BJ (cell line): ENCODE measurements around the gene ECE1. TPM values are rescaled to one million over a fixed set of nuclear protein-coding genes. Genes with fewer than 3 reads are reported as not detected.

ENCODE experiments used
- CTCF ChIA-PET: fragments of 350-600 bp; formaldehyde crosslinking; extraction: SDS; loops from one replicate; lab custom pipeline; 2021; ENCODE audit warnings: antibody characterized with exemption, inconsistent platforms; lab: Yijun Ruan, JAX
- POLR2A ChIA-PET: fragments of 300-600 bp; sonication (Branson Sonifier 250); formaldehyde crosslinking; extraction: SDS; loops from one replicate; lab custom pipeline; 2021; ENCODE audit warnings: antibody characterized with exemption; lab: Charles Lee
- DNase-seq: peaks from one replicate; pipeline ENCODE4 v3.0.0-alpha.2; 2011; ENCODE audit warnings: low read depth
- H3K27me3 ChIP-seq: 2 replicates; pipeline ENCODE4 v1.6.0; 2011; ENCODE audit warnings: low read length; ENCODE audit not compliant: control insufficient read depth, insufficient read depth
- H3K36me3 ChIP-seq: 2 replicates; pipeline ENCODE4 v1.5.1; 2011; ENCODE audit warnings: low read length; ENCODE audit not compliant: control insufficient read depth, insufficient read depth
- H3K4me3 ChIP-seq: 2 replicates; pipeline ENCODE4 v1.5.1; 2011; ENCODE audit warnings: low read depth, mild to moderate bottlenecking, control low read depth, low read length
- polyA plus RNA-seq: library from polyadenylated mRNA; depleted of rRNA; stranded (reverse); fragments of >200 nt; gene quantifications from 2 replicates; pipeline ENCODE4 v1.2.3, GENCODE V29; 2011
- TF ChIP-seq, protein P1 (sequence below): IDR thresholded peaks from 2 replicates; pipeline ENCODE4 v1.5.1; 2011; ENCODE audit warnings: low read depth, mild to moderate bottlenecking, control low read depth, inconsistent platforms, low read length, moderate library complexity; ENCODE audit not compliant: insufficient read depth

ECE1 gene
- polyA plus RNA-seq, 1 experiment: 150 TPM

GRCh38 chr1:21257431-21258135 is 32.7 kb downstream of the ECE1 start:
- POLR2A ChIA-PET: no interaction called here
- Histone ChIP-seq H3K36me3 (peaks cover 47% of the 10 kb centered on the region), H3K4me3 (no peak overlapping the region), H3K27me3 (no peaks in the 10 kb centered on the region)
- DNase-seq: no peak
- CTCF ChIA-PET: interaction anchor here (4.4 to 8.5 kb wide), 4 partner anchors 11 to 111 kb away, joined by 45 to 178 read pairs (median 56); no protein-coding TSS in a partner anchor
- TF ChIP-seq, protein P1, sequence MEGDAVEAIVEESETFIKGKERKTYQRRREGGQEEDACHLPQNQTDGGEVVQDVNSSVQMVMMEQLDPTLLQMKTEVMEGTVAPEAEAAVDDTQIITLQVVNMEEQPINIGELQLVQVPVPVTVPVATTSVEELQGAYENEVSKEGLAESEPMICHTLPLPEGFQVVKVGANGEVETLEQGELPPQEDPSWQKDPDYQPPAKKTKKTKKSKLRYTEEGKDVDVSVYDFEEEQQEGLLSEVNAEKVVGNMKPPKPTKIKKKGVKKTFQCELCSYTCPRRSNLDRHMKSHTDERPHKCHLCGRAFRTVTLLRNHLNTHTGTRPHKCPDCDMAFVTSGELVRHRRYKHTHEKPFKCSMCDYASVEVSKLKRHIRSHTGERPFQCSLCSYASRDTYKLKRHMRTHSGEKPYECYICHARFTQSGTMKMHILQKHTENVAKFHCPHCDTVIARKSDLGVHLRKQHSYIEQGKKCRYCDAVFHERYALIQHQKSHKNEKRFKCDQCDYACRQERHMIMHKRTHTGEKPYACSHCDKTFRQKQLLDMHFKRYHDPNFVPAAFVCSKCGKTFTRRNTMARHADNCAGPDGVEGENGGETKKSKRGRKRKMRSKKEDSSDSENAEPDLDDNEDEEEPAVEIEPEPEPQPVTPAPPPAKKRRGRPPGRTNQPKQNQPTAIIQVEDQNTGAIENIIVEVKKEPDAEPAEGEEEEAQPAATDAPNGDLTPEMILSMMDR: no peak

DNA sequence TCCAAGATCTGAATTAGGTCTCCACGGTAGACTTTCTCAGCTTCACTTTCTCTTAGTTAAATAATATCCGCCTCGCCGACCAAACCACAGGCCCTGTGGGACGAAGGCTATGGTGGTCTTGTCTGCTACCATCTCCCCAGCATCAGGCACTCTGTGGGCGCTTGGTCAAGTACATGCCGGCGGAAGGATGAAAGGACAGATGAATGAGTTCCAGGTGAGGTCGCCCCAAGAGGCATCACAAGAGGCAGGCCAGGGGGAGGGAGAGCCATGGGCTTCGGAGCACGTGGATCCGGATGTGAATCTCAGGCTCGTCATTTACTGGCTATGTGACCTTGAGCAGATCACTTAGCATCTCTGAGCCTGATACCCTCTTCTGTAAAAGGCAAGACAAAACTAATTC is 33.5 kb downstream of the ECE1 start:
- peaks cover 48% of the 10 kb centered on the region for H3K36me3 ChIP-seq
- CTCF ChIA-PET: interaction anchor here (2.6 to 8.5 kb wide), 7 partner anchors 11 to 112 kb away, joined by 14 to 178 read pairs (median 45); no protein-coding TSS in a partner anchor
- H3K4me3 ChIP-seq: no peak overlapping the region
- no peak for DNase-seq
- TF ChIP-seq, protein P1: no peak
- POLR2A ChIA-PET: no interaction called here
- H3K27me3 ChIP-seq: no peaks in the 10 kb centered on the region

DNA sequence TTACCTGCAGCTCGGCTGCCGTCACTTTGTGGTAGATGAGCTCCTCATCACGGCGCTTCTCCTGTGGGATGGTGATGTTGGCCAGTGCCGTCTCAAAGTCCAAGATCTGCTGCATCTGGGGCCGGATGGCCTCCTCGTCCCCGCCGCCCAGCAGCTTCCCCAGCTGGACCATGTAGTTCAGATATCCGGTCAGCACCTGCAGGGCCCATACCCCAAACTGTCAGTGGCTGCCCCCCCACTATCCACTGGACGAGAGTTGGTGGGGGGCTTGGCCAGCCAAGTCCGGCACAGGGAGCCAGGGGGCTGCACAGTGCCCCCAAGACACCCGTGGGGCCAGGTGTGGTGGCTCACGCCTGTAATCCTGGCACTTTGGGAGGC is 34.3 kb downstream of the ECE1 start:
- ChIA-PET POLR2A (no interaction called here), CTCF (interaction anchor here (1.0 to 8.5 kb wide), 19 partner anchors 8 to 559 kb away, joined by 3 to 178 read pairs (median 13); no protein-coding TSS in a partner anchor)
- TF ChIP-seq, protein P1: no peak
- H3K36me3 ChIP-seq: peaks cover 50% of the 10 kb centered on the region
- no peak for DNase-seq
- H3K27me3 ChIP-seq: no peaks in the 10 kb centered on the region
- no peak overlapping the region for H3K4me3 ChIP-seq

DNA sequence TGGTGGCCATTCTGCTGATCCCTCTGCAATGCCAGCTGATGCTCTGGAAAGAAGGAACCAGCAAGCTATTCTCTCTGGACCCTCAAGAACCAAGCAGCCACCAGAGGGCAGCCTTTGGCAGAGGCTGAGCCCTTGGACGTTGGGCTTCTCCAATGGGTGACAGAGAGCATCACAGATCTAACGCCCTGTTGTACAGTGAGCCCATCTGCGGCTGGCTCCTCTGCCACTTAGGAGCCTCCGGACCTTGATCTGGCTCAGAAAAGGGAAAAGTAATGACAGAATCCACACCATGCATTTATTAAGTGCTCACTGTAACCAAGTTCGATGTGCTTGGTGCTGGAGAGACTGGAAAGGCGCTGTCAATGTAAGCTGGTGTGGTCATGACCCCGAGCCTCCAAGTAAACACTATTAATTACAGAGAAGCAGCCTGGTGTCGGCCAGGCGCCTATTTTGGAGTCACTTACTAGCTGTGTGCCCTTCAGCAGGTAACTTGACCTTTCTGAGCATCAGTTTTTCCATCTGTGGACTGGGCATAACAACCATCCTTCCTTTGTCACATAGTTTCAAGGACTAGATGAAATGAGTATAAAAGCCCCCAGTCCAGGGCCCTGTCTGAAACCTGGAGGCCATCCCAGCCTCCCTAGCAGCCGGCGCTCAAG is 34.9 kb downstream of the ECE1 start:
- TF ChIP-seq, protein P1: peak; percentile 87
- CTCF ChIA-PET: interaction anchor here (0.7 to 8.5 kb wide), 34 partner anchors 9 to 558 kb away, joined by 3 to 178 read pairs (median 5); no protein-coding TSS in a partner anchor
- peaks cover 49% of the 10 kb centered on the region for H3K36me3 ChIP-seq
- no peak for DNase-seq
- H3K27me3 ChIP-seq: no peaks in the 10 kb centered on the region
- POLR2A ChIA-PET: no interaction called here
- no peak overlapping the region for H3K4me3 ChIP-seq

DNA sequence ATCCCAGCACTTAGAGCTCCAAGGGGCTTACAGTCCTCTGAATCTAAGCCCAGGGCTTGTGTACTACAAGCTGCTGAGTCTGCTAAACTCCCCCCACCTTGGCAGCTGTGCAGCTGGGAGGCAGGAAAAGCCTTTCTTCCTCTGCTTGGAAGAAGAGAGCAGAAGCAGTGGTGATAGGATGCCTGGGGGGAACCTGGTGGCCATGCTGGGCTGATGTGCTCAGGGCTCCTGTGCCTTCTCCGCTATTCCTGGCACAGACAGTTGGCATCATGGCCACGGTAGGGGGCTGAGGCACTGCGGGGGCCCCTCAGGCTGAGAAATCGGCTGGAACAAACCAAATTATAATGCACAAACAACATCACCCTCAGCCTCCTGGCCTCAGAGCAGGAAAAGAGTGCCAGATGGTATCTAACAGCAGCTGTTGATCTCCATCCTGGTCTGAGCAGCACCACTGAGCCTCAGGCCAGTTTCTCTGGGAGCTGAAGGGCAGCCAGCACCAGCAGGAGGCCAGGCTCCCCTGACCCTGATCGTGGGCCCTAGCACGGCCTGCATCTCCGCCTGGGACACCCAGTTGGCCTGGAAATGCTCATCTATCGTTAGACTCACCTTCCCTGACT is 35.8 kb downstream of the ECE1 start:
- Histone ChIP-seq H3K27me3 (no peaks in the 10 kb centered on the region), H3K36me3 (peaks cover 42% of the 10 kb centered on the region), H3K4me3 (no peak overlapping the region)
- POLR2A ChIA-PET: no interaction called here
- CTCF ChIA-PET: interaction anchor here (0.5 to 8.5 kb wide), 35 partner anchors 9 to 651 kb away, joined by 3 to 178 read pairs (median 5); no protein-coding TSS in a partner anchor
- no peak for DNase-seq
- TF ChIP-seq, protein P1: no peak
